Sigmoid colon (tissue), 4 donors: ENCODE results near the gene GLCCI1.
"Not testable (repeated sequence)": the region's sequence is repeated elsewhere in the genome, so short reads cannot be mapped to it uniquely, and the experiment has no call there.

Experiments used
- POLR2AphosphoS5 ChIP-seq, 4 donors: sonication (generic); formaldehyde crosslinking; IDR thresholded peaks; one replicate each; pipeline ENCODE4 v1.6.1; 2017; ENCODE audit warnings: antibody characterized with exemption in 4 of 4
- TF ChIP-seq, protein P1 (sequence below), 4 experiments: fragments of 450-650 bp in 3 of 4; fragments of 200-600 bp in 1 of 4; IDR thresholded peaks; one replicate each; pipeline ENCODE4 v1.5.1; 2016 to 2019; ENCODE audit warnings: antibody characterized with exemption in 4 of 4, mild to moderate bottlenecking in 3 of 4, moderate library complexity in 2 of 4

DNA sequence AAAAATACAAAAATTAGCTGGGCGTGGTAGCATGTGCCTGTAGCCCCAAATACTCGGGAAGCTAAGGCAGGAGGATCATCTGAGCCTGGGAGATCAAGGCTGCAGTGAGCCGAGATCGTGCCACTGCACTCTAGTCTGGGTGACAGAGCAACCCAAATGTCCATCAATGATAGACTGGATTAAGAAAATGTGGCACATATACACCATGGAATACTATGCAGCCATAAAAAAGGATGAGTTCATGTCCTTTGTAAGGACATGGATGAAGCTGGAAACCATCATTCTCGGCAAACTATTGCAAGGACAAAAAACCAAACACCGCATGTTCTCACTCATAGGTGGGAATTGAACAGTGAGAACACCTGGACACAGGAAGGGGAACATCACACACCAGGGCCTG lies 26.8 kb downstream of the GLCCI1 start:
- TF ChIP-seq POLR2AphosphoS5 (IDR thresholded peaks at IDR 0.05), result not testable (repeated sequence)
- TF ChIP-seq, protein P1, sequence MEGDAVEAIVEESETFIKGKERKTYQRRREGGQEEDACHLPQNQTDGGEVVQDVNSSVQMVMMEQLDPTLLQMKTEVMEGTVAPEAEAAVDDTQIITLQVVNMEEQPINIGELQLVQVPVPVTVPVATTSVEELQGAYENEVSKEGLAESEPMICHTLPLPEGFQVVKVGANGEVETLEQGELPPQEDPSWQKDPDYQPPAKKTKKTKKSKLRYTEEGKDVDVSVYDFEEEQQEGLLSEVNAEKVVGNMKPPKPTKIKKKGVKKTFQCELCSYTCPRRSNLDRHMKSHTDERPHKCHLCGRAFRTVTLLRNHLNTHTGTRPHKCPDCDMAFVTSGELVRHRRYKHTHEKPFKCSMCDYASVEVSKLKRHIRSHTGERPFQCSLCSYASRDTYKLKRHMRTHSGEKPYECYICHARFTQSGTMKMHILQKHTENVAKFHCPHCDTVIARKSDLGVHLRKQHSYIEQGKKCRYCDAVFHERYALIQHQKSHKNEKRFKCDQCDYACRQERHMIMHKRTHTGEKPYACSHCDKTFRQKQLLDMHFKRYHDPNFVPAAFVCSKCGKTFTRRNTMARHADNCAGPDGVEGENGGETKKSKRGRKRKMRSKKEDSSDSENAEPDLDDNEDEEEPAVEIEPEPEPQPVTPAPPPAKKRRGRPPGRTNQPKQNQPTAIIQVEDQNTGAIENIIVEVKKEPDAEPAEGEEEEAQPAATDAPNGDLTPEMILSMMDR (IDR thresholded peaks at IDR 0.05), result not testable (repeated sequence)
